Lung (tissue), 12 donors: Measurements from ENCODE around the gene GTPBP3. TPM values are rescaled to one million over a fixed set of nuclear protein-coding genes. Genes with fewer than 3 reads are reported as not detected.
"Not testable (repeated sequence)": the region's sequence is repeated elsewhere in the genome, so short reads cannot be mapped to it uniquely, and the experiment has no call there.

Experiments used
- ATAC-seq: fragments of 200-7000 bp; cut with Tn5 transposase; one replicate; pipeline ENCODE4 v1.9.1; 2020; ENCODE audit warnings: moderate number of reproducible peaks; ENCODE audit not compliant: insufficient read depth, low FRiP score
- DNase-seq, 3 donors: peaks; one replicate each; pipeline ENCODE4 v3.0.0-alpha.2; 2013 to 2017
- H3K27ac ChIP-seq, 2 donors: one replicate each; pipeline ENCODE4 v1.5.1; 2013; ENCODE audit warnings: mild to moderate bottlenecking in 2 of 2, moderate library complexity in 2 of 2, control low read depth in 1 of 2, inconsistent platforms in 1 of 2, low read depth in 1 of 2, low read length in 1 of 2
- H3K27me3 ChIP-seq, 3 donors: one replicate each; pipeline ENCODE4 v1.5.1; 2013; ENCODE audit warnings: low read length in 2 of 3; ENCODE audit not compliant: control insufficient read depth in 3 of 3, insufficient read depth in 3 of 3
- H3K36me3 ChIP-seq, 4 donors: one replicate each; pipeline ENCODE4 v1.5.1; 2013; ENCODE audit warnings: low read length in 4 of 4, mild to moderate bottlenecking in 1 of 4, moderate library complexity in 1 of 4; ENCODE audit not compliant: control insufficient read depth in 4 of 4, insufficient read depth in 4 of 4
- H3K4me1 ChIP-seq, 5 donors: one replicate each; pipeline ENCODE4 v1.5.1; 2013; ENCODE audit warnings: low read length in 5 of 5, mild to moderate bottlenecking in 2 of 5, moderate library complexity in 1 of 5; ENCODE audit not compliant: control insufficient read depth in 5 of 5, insufficient read depth in 5 of 5
- H3K4me3 ChIP-seq: one replicate; pipeline ENCODE4 v1.5.1; 2013; ENCODE audit warnings: mild to moderate bottlenecking, control low read depth, moderate library complexity
- H3K9ac ChIP-seq, 2 donors: one replicate each; pipeline ENCODE4 v1.5.1; 2013; ENCODE audit warnings: low read length in 2 of 2, control low read depth in 1 of 2; ENCODE audit not compliant: insufficient read depth in 1 of 2
- H3K9me3 ChIP-seq, 4 donors: one replicate each; pipeline ENCODE4 v1.5.1; 2013; ENCODE audit warnings: low read length in 3 of 4, mild to moderate bottlenecking in 1 of 4, moderate library complexity in 1 of 4; ENCODE audit not compliant: control insufficient read depth in 4 of 4, insufficient read depth in 3 of 4
- WGBS, 2 donors: extraction: QIAGEN DNeasy Blood & Tissue Kit; methylation state at CpG; one replicate each; pipeline ENCODE4 v1.1.7; 2013; 5-methylcytosine and 5-hydroxymethylcytosine counted together
- polyA plus RNA-seq, 2 donors: library from polyadenylated mRNA; stranded (reverse); fragments of 200-250 nt; gene quantifications; one replicate each; pipeline ENCODE4 v1.2.1, GENCODE V29; 2013
- total RNA-seq, 2 donors: library from RNA; depleted of rRNA in 1 of 2; stranded (reverse); fragments of >200 nt in 1 of 2; gene quantifications; one replicate each; pipeline ENCODE4 v1.2.1, GENCODE V29; 2014 to 2021
- TF ChIP-seq, protein P1 (sequence below): IDR thresholded peaks from 2 replicates; pipeline ENCODE4 v1.5.1; 2012; ENCODE audit warnings: mild to moderate bottlenecking; ENCODE audit errors: control extremely low read depth, extremely low read depth
- donor health status: control.
- donor health status: control.
- donor health status: Bipolar disorder and iron deficiency.
- donor health status: healthy.
- donor health status: DM: yes; HTN: yes; CAD: no.

The GTPBP3 gene
- total and polyA plus RNA-seq, 4 donors: 13.3 to 24.1 (median 18.2) TPM

DNA sequence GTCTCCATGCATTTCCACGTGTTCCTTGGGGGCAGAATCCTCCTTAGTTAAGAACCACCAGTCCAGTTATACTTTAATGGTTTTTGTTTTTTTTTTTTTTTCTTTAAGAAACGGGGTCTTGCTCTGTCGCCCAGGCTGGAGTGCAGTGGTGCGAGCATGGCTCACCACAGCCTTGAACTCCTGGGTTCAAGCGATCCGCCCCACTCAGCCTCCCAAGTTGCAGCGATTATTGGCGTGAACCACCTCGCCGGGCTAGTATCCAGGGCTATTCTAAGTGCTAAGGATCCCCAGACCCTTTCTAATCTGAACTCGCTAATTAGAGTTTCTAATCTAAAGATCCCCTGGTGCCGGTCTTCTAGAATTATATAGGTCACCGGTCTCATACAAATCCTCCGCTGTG lies 43.7 kb upstream of the GTPBP3 start:
- ATAC-seq (no peak), DNase-seq (no peak)
- H3K9ac ChIP-seq: no peak overlapping the region
- no peak overlapping the region for H3K27ac ChIP-seq
- H3K4me3 ChIP-seq: no peak overlapping the region
- H3K27me3 ChIP-seq: no peaks in the 10 kb centered on the region
- WGBS, 2 donors: 93 to 95% methylated on average over 14 of the region's 14 CpGs
- H3K36me3 ChIP-seq: peaks cover 0 to 8% (median 2%) of the 10 kb centered on the region in 4 donors
- TF ChIP-seq, protein P1, sequence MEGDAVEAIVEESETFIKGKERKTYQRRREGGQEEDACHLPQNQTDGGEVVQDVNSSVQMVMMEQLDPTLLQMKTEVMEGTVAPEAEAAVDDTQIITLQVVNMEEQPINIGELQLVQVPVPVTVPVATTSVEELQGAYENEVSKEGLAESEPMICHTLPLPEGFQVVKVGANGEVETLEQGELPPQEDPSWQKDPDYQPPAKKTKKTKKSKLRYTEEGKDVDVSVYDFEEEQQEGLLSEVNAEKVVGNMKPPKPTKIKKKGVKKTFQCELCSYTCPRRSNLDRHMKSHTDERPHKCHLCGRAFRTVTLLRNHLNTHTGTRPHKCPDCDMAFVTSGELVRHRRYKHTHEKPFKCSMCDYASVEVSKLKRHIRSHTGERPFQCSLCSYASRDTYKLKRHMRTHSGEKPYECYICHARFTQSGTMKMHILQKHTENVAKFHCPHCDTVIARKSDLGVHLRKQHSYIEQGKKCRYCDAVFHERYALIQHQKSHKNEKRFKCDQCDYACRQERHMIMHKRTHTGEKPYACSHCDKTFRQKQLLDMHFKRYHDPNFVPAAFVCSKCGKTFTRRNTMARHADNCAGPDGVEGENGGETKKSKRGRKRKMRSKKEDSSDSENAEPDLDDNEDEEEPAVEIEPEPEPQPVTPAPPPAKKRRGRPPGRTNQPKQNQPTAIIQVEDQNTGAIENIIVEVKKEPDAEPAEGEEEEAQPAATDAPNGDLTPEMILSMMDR: no peak
- H3K4me1 ChIP-seq: peaks cover 0 to 6% (median 0%) of the 10 kb centered on the region in 5 donors
- H3K9me3 ChIP-seq: peaks cover 0 to 3% (median 0%) of the 10 kb centered on the region in 4 donors

DNA sequence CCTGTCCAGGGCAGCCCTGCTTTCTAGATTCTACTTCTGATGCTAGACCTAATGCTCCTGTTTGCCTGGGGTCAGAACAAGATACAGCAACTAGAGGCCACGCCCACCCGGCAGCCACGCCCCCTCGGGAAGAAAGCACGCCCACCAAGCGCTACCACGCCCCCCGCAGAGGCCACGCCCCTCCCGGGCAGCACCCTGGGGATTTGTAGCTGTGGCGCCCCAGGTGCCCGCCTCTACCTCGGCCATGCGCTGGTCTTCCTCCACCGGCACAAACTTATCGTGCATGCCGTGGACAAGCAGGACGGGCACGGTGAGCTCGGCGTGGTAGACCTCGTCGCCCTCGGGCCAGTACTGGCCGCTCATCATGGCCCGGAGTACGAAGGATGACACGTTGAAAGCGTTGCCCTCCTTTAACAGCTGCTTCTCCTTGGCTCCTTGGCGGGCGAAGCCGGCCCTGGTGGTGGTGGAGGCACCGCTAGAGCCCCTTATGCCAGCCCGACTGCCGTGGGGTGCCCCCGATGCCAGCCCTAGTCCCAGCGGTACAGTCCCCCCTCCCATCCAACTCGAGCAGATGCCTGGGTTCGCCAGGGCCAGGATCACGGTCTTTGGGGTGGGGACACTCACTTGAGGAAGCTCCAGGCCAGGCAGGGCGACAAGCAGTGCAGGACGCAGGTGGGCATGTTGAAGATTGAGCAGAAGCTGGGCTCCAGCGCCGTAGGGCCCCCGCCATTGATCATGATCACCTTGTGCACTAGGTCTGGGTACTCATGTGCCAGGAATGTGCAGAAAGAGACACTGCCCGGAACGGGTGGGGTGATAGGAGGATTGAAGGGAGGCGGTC lies 43.1 kb upstream of the GTPBP3 start:
- Histone ChIP-seq H3K27me3 (no peaks in the 10 kb centered on the region), H3K9me3 (peaks cover 0 to 3% (median 0%) of the 10 kb centered on the region in 4 donors), H3K4me3 (no peak overlapping the region), H3K4me1 (peaks cover 0 to 6% (median 0%) of the 10 kb centered on the region in 5 donors), H3K9ac (no peak overlapping the region), H3K36me3 (peaks cover 0 to 10% (median 2%) of the 10 kb centered on the region in 4 donors), H3K27ac (no peak overlapping the region)
- TF ChIP-seq, protein P1: no peak
- DNase-seq (no peak), ATAC-seq (no peak)
- WGBS, 2 donors: 85 to 86% methylated on average over 45 to 48 of the region's 48 CpGs

DNA sequence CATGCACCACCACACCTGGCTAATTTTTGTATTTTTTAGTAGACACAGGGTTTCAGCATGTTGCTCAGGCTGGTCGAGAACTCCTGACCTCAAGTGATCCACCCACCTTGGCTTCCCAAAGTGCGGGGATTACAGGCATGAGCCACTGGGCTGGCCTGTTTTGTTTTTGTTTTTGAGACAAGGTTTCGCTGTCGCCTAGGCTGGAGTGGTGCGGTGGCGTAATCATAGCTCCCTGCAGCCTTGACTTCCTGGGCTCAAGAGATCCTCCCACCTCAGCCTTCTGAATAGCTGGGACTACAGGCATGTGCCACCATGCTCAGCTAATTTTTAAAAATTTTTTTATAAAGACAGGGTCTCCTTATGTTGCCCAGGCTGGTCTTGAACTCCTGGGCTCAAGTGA lies 41.8 kb upstream of the GTPBP3 start:
- not testable (repeated sequence) for H3K27me3 ChIP-seq, H3K27ac ChIP-seq, ATAC-seq, H3K9ac ChIP-seq, H3K9me3 ChIP-seq, H3K4me3 ChIP-seq, H3K4me1 ChIP-seq, H3K36me3 ChIP-seq, DNase-seq
- 85 to 88% methylated on average over 6 of the region's 6 CpGs for WGBS, 2 donors

DNA sequence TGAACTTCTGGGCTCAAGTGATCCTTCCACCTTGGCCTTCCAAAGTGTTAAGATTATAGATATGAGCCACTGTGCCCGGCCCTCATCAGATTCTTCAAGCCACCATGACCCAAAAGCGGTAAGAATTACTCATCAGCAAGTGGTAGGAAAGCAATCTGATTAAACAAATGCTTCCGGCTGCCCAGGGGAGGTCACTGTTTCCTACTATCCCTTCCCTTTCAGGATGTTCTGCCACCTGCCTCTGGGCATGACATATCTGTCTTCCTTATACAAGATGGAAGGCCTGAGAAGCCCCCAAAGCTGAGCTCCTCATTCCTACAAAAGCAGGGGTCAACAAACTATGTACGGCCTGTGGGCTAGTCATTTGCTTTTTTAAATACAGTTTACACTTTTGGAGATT lies 41.1 kb upstream of the GTPBP3 start:
- peaks cover 0 to 6% (median 0%) of the 10 kb centered on the region in 5 donors for H3K4me1 ChIP-seq
- H3K27me3 ChIP-seq: no peaks in the 10 kb centered on the region
- no peak overlapping the region for H3K27ac ChIP-seq
- H3K9ac ChIP-seq: no peak overlapping the region
- ATAC-seq (no peak), DNase-seq (no peak)
- H3K4me3 ChIP-seq: no peak overlapping the region
- TF ChIP-seq, protein P1: no peak
- peaks cover 0 to 10% (median 6%) of the 10 kb centered on the region in 4 donors for H3K36me3 ChIP-seq
- WGBS, 2 donors: 56 to 70% methylated on average over 4 of the region's 4 CpGs
- H3K9me3 ChIP-seq: peaks cover 0 to 3% (median 0%) of the 10 kb centered on the region in 4 donors
